ENCODE results near the gene CKLF.
"Not testable (repeated sequence)": the region's sequence is repeated elsewhere in the genome, so short reads cannot be mapped to it uniquely, and the experiment has no call there.

CKLF gene

GRCh38 chr16:66600477-66600876 lies 48.1 kb downstream of the CKLF start:
- FAIRE-seq: no peak

GRCh38 chr16:66601471-66601870 lies 49.1 kb downstream of the CKLF start:
- no peak for FAIRE-seq

GRCh38 chr16:66603537-66604375 lies 51.4 kb downstream of the CKLF start:
- FAIRE-seq: no peak

DNA sequence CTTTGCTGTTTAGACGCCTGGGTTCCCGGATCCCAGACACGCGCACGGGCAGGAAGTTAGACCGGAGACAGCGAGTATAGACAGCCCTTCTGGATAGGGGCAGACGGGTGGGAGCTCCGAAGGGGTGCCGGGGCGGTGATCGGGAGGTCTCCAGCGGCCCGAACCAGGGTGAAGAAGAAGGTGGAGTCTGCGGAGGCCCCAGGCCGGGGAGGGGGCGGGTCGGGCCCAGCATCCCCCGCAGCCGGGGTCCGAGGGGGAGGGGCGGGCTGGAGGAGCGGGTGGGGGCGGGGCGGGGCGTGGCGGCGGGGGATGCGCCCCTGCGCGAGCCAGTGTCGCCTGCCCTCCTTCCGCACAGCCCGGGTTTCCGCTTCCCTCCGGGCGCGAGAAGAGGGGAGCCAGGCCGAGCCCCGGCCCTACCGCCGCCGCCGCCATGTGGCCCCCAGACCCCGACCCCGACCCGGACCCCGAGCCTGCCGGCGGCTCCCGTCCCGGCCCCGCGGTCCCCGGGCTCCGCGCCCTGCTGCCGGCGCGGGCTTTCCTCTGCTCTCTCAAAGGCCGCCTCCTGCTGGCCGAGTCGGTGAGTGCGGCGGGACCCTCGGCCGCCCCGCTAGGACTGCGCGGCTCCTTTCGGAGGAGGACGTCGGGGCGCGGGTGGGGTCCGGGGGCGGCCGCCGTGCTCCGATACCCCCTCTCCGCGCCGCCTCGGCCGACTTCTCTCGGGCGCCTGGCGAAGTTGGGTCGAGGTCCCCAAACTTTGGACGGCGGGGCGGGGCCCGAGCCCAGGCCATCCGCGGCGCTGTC lies 52.2 kb downstream of the CKLF start, which contains the start of gene CMTM3:
TSS of gene CMTM3 (plus strand) at position 329 of the 801 bp plus-strand sequence. CDS start at position 431, 102 bp downstream.
- FAIRE-seq: no peak

GRCh38 chr16:66605177-66605978 lies 53.0 kb downstream of the CKLF start:
- no peak for FAIRE-seq

- no peak for FAIRE-seq
These were observed 53.8 kb downstream of the CKLF start for GRCh38 chr16:66605979-66606751.

- FAIRE-seq: no peak
These were observed 56.1 kb downstream of the CKLF start for GRCh38 chr16:66608241-66609138.

DNA sequence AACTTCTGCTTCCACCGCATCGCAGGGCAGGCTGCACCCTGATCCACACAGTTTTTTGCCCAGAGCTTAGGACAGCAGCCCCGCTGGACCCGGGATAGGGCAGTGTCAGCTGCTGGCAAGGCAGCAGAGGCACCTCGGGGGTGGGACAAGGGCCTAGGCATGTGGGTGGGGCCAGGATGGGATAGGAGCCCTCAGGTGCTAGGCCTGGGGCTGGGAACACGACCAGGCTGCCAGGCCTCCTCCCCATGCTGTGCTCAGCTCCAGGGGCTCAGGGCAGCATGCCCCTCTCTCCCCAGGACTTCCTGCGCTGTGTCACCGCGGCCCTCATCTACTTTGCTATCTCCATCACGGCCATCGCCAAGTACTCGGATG lies 56.7 kb downstream of the CKLF start:
- no peak for FAIRE-seq

DNA sequence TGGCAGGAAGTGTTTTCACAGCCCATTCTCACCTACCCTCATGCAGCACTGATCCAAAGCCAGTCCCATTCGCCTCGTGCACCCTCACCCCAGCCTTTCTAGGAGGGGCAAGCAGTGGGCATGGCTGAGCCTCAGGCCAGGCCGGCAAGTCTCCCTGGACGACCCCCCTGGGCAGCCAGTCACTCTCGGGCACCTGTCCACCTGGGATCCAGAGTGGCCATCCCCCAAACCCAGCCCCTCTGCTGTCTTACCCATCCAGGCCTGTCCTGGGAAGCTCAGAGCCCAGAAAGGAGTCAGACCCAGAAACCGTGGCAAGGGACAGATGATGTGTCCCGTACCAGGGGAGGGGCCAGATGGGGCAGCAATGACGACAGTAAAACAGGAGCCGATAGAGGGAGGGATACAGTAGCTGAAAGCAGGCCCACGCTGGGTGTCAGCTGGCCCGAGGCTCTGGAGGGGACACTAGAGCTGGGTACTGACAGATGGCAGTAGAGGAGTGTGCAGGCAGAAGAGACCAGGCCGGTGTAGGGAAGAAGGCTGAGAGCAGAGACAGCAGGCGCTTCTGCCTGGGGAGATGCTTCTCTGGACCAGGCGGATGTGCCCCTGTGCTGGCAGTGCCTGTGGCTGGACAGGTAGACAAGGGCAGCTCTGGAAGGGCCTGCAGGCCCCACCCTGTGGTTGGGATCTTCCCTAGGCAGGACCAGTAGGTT lies 57.9 kb downstream of the CKLF start:
- no peak for FAIRE-seq

DNA sequence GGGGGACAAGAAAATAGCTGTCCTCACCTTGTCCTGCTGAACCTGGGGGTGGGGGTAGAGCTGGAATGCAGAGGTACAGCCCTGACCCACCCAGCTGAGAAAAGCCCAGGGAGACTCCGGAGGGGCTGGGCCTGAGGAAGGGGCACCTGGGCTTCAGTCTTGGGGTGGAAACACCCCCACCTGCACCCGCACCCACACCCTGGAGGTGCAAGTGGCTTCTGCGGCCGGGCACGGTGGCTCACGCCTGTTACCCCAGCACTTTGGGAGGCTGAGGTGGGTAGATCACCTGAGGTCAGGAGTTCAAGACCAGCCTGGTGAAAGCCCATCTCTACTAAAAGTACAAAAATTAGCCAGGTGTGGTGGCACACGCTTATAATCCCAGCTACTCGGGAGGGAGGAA lies 59.5 kb downstream of the CKLF start:
- FAIRE-seq: not testable (repeated sequence)

GRCh38 chr16:66612422-66612821 lies 60.0 kb downstream of the CKLF start:
- FAIRE-seq: no peak

- no peak for FAIRE-seq
These were observed 61.9 kb downstream of the CKLF start for GRCh38 chr16:66614161-66614802.
